PC-9 (cell line): ENCODE results near the gene TLR3. TPM values are rescaled to one million over a fixed set of nuclear protein-coding genes. Genes with fewer than 3 reads are reported as not detected.

Experiments
- BruUV-seq: library from RNA; stranded (reverse); fragments of 400-500 nt; replicated peaks from 2 replicates; lab custom pipeline; 2021; lab: Mats Ljungman, UMichigan
- CTCF ChIA-PET: fragments of 300-600 bp; sonication (Branson Sonifier 250); formaldehyde crosslinking; loops from one replicate; lab custom pipeline; 2022; ENCODE audit warnings: antibody characterized with exemption; lab: Charles Lee
- POLR2A ChIA-PET: fragments of 300-600 bp; sonication (Branson Sonifier 250); formaldehyde crosslinking; loops from one replicate; lab custom pipeline; 2022; ENCODE audit warnings: antibody characterized with exemption; ENCODE audit not compliant: unreplicated experiment; lab: Charles Lee
- DNase-seq, 2 experiments: peaks; one replicate each; pipeline versions ENCODE4 v3.0.0 to v3.0.0-alpha.2; 2015 to 2022; ENCODE audit warnings: mixed read lengths in 1 of 2
- H2AFZ ChIP-seq: fragments of 200-600 bp; sonication (generic); 2 replicates; pipeline ENCODE4 v1.8.1; 2017; ENCODE audit warnings: antibody characterized with exemption
- H3F3A ChIP-seq: fragments of 200-600 bp; sonication (generic); 2 replicates; pipeline ENCODE4 v1.8.1; 2017; ENCODE audit warnings: antibody characterized with exemption, mild to moderate bottlenecking, low read depth; ENCODE audit not compliant: insufficient read depth
- H3K27ac ChIP-seq: fragments of 200-600 bp; sonication (generic); 2 replicates; pipeline ENCODE4 v1.6.1; 2016; ENCODE audit warnings: mixed run types
- H3K27me3 ChIP-seq: fragments of 200-600 bp; sonication (generic); 2 replicates; pipeline ENCODE4 v1.6.1; 2016; ENCODE audit warnings: low read depth, mixed run types; ENCODE audit not compliant: insufficient read depth
- H3K36me3 ChIP-seq: fragments of 200-600 bp; sonication (generic); 2 replicates; pipeline ENCODE4 v1.6.1; 2016; ENCODE audit warnings: low read depth, mixed run types
- H3K4me1 ChIP-seq: fragments of 200-600 bp; sonication (generic); replicated peaks from 2 replicates; pipeline ENCODE4 v1.6.1; 2016; ENCODE audit warnings: mixed run types; ENCODE audit not compliant: insufficient read depth
- H3K4me2 ChIP-seq: fragments of 200-600 bp; sonication (generic); 2 replicates; pipeline ENCODE4 v1.6.1; 2017; ENCODE audit warnings: mixed run types
- H3K4me3 ChIP-seq: fragments of 200-600 bp; sonication (generic); 2 replicates; pipeline ENCODE4 v1.6.1; 2016; ENCODE audit warnings: mixed run types
- H3K79me2 ChIP-seq: fragments of 200-600 bp; sonication (generic); 2 replicates; pipeline ENCODE4 v1.6.1; 2017; ENCODE audit warnings: low read depth, mixed run types
- H3K9me2 ChIP-seq: fragments of 200-600 bp; sonication (generic); 2 replicates; pipeline ENCODE4 v1.8.1; 2017; ENCODE audit warnings: mild to moderate bottlenecking; ENCODE audit not compliant: insufficient read depth
- H3K9me3 ChIP-seq: fragments of 200-600 bp; sonication (generic); 2 replicates; pipeline ENCODE4 v1.8.1; 2016; ENCODE audit warnings: low read depth; ENCODE audit not compliant: insufficient read depth
- H4K20me1 ChIP-seq: fragments of 200-600 bp; sonication (generic); 2 replicates; pipeline ENCODE4 v1.8.1; 2017; ENCODE audit not compliant: insufficient read depth
- CTCF ChIP-seq: fragments of 200-600 bp; sonication (generic); conservative IDR thresholded peaks from 2 replicates; pipeline ENCODE4 v1.6.1; 2017; ENCODE audit warnings: mixed run types, antibody characterized with exemption, mild to moderate bottlenecking, moderate library complexity
- EZH2 ChIP-seq: fragments of 200-600 bp; sonication (generic); IDR thresholded peaks from 2 replicates; pipeline ENCODE4 v1.8.0; 2017; ENCODE audit warnings: antibody characterized with exemption, low read depth
- intact Hi-C: fragments of 100-400 bp; cut with micrococcal nuclease; formaldehyde crosslinking; loops from one replicate; pipeline ENCODE4 v1.10.0; 2022; ENCODE audit not compliant: unreplicated experiment
- total RNA-seq: library from RNA; stranded (reverse); gene quantifications from 2 replicates; pipeline ENCODE4 v1.2.3, GENCODE V29; 2021

TLR3 gene
- total RNA-seq, 1 experiment from 2014 or later = 10.3 TPM

DNA sequence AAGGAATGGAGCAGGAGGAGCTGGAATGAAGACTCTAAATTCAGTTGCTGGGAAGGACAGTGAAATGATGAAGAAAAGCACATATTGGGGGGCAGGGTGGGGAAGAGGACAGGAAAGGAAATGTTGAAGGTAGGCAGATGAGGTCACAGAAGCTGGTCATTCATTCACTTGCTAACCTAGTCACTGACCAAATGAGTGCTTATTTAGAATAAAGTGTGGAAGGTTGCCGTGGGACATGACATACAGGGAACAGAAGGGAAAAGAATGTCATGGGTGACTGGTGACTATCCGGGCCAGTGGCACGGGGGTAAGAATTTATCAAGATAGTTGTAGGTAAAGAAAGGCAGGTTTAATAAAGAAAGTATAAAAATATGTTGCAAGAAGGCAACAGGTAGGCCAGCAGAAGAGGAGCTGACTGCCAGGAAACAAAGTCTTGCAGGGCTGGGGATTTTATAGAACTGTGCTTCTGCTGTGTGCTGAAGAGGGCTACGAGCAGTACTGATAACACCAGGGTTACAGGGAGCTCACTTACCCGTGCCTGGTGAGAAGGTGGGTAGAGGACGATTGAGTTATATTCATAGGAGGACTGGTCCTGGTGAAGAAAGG lies 31.9 kb upstream of the TLR3 start:
- Histone ChIP-seq H2AFZ (no peak overlapping the region), H3K27me3 (no peaks in the 10 kb centered on the region), H3K4me3 (no peak overlapping the region), H3F3A (no peaks in the 10 kb centered on the region), H3K4me2 (no peak overlapping the region), H3K36me3 (no peaks in the 10 kb centered on the region), H3K4me1 (no peaks in the 10 kb centered on the region), H4K20me1 (no peaks in the 10 kb centered on the region), H3K9me3 (no peaks in the 10 kb centered on the region), H3K79me2 (no peaks in the 10 kb centered on the region), H3K9me2 (no peaks in the 10 kb centered on the region), H3K27ac (no peak overlapping the region)
- DNase-seq = no peak
- no TSS peak for BruUV-seq
- no peak for TF ChIP-seq EZH2
- TF ChIP-seq CTCF = no peak
- intact Hi-C loops = loop anchor here (5.0 to 10.0 kb wide), 4 partner anchors 565 to 1902 kb away; partner anchors contain the start of genes CCDC110 and SLC25A4
- POLR2A ChIA-PET = no interaction called here
- CTCF ChIA-PET = interaction anchor here (0.7 kb wide), 1 partner anchor 15 kb away, joined by 13 read pairs; no protein-coding TSS in a partner anchor

DNA sequence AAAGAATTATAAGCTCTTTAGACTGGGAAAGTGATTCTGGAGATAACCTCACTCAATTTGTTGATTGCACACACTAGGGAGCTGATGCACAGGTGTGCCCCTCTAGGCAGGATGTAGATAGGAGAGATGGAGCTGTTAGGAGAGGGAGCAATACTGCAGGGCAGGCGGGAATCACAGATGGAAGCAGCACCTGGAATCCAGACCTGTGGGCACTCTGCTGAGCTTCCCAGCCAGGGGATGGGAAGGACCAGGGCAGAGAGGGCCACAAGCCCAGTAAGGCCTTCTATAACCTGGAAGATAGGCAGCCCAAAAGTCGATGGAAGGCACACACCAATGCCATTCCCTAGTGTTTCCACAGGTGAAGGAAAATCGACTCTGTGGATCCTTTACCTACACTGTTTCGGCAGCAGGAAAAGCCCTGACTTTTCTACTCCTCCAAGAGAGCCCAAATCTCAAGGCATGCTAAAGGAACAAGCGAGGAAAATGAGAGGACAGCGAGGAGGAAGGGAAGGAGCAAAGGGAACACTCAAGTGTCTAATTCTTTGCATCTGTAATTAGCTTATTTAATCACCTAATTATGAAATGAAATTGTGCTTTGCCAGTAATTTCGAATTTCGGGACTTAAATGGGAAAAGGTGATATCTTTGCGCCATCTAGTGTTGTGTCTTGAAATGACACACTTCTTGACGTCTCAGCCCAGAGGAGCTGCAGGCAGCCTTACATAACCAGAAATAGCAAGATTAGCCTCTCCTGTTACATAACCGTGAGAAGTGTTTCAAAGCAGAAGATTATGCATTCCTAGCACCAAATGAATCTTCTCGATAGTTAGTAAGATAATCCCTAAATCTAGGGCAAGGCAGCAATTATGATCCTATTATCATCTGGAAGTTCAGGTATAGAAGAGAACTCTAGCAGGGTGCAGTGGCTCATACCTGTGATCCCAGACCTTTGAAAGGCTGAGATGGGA lies 31.0 kb upstream of the TLR3 start:
- Histone ChIP-seq H3K27me3 (no peaks in the 10 kb centered on the region), H2AFZ (no peak overlapping the region), H3K4me1 (no peaks in the 10 kb centered on the region), H3K9me3 (no peaks in the 10 kb centered on the region), H3K4me3 (no peak overlapping the region), H3K27ac (no peak overlapping the region), H3F3A (no peaks in the 10 kb centered on the region), H3K9me2 (no peaks in the 10 kb centered on the region), H3K36me3 (no peaks in the 10 kb centered on the region), H3K4me2 (peak overlapping the region; percentile 53; the same call in 1 of the 2 replicates), H4K20me1 (no peaks in the 10 kb centered on the region), H3K79me2 (no peaks in the 10 kb centered on the region)
- intact Hi-C loops = loop anchor here (1.0 to 10.0 kb wide), 5 partner anchors 397 to 1903 kb away; partner anchors contain the start of genes CCDC110 and SLC25A4
- no TSS peak for BruUV-seq
- ChIA-PET CTCF (interaction anchor here (0.5 to 1.8 kb wide), 11 partner anchors 13 to 854 kb away, joined by 3 to 8 read pairs (median 3); no protein-coding TSS in a partner anchor), POLR2A (interaction anchor here (0.6 kb wide), 1 partner anchor 1058 kb away, joined by 6 read pairs; no protein-coding TSS in a partner anchor)
- peak; percentile 40 to 65 for DNase-seq
- TF ChIP-seq EZH2 (no peak), CTCF (peak; percentile 80)

GRCh38 chr4:186039697-186040096 lies 29.3 kb upstream of the TLR3 start:
- Histone ChIP-seq H4K20me1 (no peaks in the 10 kb centered on the region), H3K79me2 (no peaks in the 10 kb centered on the region), H3K27me3 (no peaks in the 10 kb centered on the region), H3K4me3 (no peak overlapping the region), H2AFZ (no peak overlapping the region), H3K9me3 (no peaks in the 10 kb centered on the region), H3K4me2 (no peak overlapping the region), H3K36me3 (no peaks in the 10 kb centered on the region), H3K4me1 (no peaks in the 10 kb centered on the region), H3K9me2 (no peaks in the 10 kb centered on the region), H3K27ac (no peak overlapping the region), H3F3A (no peaks in the 10 kb centered on the region)
- intact Hi-C loops = loop anchor here (5.0 to 10.0 kb wide), 4 partner anchors 567 to 1905 kb away; partner anchors contain the start of genes CCDC110 and SLC25A4
- BruUV-seq = no TSS peak
- no peak for DNase-seq
- ChIA-PET POLR2A (no interaction called here), CTCF (interaction anchor here (0.5 to 0.7 kb wide), 2 partner anchors 724 to 904 kb away, joined by 3 to 9 read pairs; no protein-coding TSS in a partner anchor)
- no peak for TF ChIP-seq EZH2
- TF ChIP-seq CTCF = no peak
